Measurements from ENCODE around the gene UFD1.

The UFD1 gene

DNA sequence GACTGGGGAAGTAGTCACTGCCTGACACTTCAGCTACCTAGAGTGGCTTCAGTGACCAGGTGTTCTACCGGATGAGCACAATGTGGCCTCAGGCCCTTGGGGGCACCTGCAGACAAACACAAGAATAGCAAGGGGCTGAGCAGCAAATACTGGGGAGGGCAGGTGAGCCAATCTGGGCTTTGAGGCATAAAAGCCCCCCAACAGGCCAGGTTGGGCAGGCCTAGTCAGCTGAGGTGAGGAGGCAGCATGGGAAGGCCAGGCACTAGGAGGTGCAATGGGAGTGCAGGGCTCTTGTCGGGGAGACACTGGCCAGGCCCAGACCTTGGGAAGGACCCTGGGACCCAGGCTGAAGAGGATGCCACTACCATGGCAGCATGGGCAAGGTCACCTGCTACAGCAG lies 9.0 kb downstream of the UFD1 start:
- DNase-seq (ENCODE audit: low read depth): no peak

DNA sequence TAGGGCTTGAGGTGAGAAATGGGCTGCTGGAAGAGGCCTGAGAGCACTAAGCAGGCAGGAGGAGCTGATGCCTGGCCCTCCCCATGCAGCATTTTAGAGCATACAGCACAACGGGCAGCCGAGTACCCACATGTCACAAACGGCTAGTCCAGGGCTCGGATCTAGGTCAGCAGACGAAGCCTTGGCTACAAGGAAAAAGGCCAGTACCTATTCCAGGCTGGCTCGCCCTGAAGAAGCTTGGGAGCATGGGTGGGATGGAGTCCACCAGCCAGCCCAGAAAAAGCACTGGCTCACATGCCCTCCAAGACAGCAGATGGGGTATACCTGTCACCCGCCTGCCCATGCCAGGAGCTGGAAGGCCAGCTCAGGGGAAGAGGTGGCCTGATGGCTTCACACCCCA lies 9.6 kb downstream of the UFD1 start:
- DNase-seq (ENCODE audit: low read depth): no peak

DNA sequence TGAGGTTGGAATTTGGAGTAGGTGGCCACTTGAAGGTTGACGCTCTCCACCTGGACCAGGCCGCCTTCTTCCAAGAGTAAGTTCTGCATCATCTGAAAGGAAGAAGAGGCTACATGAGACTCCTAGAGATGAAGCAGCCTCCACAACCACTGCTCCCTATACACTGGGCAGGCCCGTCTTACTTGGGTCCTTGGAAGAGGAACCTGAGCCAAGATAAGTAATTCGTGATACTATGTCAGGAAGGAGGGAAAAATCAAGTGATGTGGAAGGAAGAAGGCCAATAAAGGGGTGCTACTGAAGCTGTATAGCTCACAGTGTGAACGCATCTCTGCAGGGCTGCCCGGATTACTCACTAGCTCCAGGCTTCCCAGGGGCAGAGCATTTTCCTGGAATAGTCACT lies 11.1 kb downstream of the UFD1 start:
- no peak for DNase-seq (ENCODE audit: low read depth)

DNA sequence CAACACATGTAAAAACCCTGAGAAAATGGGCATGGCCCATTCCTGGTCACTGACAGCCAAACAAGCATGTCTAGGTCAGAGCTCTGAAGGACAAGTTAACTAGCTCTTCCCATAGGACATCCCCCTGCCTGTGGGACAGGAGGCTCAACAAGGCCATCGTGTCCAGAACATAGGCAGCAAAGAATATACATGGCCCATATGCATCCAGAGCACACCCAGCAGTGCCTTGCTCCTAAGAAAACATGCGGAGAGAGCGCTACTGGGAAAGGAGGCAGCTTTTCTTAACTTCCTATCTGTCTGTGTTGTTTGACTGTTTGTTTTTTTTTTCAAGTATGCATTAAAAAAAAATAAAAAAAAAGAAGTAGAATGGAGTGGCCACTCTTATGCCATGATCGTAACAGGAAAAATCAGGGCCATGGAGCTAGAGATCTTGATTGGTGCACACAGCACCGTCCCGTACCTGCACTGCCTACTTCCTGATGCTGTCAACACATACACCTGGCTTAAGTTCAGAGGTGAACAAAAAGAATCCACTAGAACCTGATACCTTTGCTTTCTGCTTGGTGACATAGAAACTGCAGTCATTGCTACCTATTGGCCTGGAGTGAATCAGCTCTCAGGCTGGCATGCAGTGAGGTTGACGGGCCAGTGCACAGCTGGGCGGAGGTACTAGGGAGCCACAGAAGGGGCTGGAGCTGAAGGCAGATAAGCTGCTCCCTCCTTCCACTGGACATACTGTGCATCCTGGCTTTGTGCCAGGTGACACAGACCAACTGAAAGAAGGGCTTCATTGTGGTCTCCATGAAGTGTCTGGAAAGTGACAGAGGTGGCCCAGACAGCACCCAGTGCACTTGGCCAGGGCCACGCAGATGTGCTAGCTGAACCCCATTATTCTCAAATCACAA lies 11.9 kb downstream of the UFD1 start:
- no peak for DNase-seq (ENCODE audit: low read depth)

DNA sequence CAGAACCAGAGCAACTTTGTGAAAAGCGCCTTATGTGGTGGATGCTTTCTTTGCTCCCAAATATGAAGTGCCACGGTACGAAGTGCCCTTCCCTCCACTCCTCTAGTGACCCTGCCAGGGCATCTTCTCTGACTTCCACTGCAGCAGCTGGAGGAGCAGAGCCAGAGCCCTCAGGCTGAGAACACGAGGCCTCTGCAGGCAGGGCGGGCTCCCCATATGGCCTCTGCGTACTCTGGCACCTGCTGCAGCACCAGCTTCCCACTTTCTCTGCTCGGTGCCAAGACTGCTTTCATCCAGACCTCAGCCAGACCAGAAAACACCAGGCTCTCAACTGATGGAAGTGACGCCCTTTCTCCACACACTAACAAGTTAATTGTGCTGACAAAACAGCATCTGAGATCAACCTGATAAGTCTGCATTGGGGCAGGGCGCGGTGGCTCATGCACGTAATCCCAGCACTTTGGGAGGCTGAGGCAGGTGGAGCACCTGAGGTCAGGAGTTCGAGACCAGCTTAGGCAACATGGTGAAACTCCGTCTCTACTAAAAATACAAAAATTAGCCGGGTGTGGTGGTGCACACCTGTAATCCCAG lies 12.8 kb downstream of the UFD1 start:
- DNase-seq (ENCODE audit: low read depth): no peak

DNA sequence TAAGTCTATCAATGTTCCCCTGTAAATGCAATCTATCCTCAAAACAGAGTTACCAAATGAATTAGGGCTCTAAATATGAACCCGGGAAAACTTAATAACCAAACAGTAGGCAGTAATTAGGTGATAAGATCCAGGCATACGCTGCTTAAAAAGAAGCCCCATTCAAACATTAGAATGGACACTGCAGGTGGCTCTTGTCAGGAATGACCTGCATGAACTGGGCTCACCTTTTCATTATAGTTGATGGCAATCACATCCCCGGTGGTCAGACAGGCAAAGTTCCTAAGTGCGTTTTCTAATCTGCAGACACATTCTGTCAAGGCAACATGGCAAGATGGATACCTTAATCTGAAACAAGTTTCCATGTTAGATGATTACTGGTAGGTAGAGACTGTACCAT lies 14.0 kb downstream of the UFD1 start:
- DNase-seq (ENCODE audit: low read depth): no peak

DNA sequence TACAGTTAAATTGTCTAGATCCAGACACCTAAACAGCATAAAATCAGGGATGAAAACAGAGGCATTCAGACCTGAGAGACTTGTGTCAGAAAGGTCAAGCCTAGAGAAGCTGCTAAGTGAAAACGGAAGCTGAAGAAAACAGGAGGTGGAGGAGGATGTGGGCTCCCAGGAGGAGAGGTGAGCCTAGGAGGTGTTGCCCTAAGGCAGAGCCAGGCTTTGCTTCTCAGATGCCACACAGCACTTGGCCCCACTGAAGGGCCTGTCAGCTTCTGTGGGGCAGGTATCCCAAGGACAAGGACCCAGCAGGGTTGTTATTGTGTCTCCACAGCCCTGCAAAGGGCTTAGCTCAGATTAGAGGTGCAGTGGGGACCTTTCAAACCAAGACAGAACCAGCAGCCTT lies 14.4 kb downstream of the UFD1 start:
- DNase-seq (ENCODE audit: low read depth): no peak

DNA sequence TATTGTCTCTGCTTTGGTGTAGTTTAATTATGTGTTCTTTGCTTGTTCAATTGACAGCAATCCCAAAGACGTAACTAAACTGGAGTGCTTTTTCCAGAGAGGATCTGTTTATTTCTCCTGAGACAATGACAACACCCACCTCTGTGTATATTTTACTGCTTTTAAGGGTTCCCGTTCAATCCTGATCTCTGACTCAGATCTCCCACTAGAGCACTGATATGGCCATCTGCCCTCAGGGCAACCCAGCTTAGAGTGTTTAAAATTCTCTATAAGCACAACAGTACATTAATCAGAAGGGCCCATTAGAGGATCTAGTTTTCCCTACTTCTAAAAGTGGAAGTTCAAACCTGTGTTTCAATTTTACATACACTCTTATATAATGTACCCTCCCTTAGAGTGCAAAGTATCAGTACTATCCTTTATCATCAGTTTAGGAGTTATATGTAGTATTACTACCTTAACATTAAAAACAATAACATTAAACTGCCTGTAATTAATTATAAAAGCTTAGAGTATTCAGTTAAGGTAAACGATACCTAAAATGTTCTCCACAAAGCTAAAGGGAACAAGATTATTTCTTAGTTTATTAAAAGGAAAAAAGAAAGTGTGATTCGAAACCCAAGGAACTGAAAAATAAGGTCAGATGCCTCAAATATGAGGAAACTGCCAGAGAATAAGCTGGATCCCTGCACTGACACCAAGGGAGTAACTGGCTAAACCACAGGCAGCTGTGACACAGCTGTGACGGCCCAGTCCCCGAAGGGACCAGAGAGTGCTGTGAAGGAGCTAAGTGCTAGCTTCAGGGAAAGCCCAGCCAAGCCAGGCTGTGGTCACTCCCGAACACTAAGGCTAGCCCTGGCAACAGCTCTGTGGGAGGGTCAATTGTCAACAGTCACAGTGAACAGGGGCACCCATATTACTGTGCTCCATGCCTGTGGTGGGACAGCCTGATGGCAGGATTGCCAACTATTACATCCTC lies 15.2 kb downstream of the UFD1 start:
- DNase-seq (ENCODE audit: low read depth): no peak

DNA sequence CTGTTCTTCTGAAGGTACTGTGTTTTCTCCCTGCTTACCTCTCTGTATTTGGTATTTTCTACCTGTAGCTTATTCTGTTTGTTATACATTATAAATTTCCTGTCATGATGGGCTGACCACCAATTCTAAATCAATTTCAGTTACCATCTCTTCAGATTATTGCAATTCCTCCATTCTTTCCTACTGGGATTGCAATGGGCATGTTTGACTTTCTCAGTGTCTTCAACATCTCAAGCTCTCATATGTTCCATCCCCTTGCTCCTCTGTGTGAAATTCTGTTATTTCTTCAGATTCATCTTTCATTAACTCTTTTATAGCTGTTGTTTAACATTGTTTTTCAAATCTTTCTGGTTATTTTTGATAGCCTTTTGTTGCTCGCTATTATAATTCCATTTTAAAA lies 16.0 kb downstream of the UFD1 start:
- no peak for DNase-seq (ENCODE audit: low read depth)

DNA sequence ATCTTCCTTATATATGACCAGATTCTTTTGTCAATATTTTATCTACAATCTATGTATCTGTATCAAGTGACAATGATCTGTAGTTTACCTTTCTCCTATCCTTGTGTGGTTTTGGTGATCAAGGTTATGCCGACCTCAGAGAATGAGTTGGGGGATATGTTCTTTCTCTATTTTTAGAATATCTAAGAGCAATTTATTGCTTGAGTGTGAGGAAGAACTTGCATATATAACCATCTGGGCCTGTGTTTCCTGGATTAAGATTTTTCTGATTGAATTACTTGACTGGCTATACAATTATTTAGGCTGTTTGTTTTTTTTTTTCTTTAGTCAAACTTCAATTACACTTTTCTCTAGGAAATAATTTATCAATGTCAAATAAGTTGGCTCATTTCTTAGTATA lies 17.5 kb downstream of the UFD1 start:
- DNase-seq (ENCODE audit: low read depth): no peak

DNA sequence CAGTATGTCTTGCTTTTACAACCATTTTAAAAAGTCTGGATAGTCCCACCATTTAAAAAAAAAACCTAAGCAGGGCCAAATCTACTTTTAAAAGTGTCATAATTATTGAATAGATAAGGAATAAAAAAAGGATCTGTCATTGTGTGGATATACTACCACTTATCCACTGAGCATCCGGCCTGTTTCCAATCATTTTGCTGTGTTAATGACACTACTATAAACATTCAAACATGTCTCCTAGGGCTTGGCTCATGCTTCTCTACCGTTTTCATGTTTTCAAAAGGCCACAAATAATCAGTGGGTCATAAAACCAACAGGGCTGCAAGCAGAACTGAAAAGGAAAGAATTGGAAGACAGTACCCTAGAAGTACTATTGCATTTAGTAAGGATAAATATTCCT lies 19.0 kb downstream of the UFD1 start:
- no peak for DNase-seq (ENCODE audit: low read depth)

DNA sequence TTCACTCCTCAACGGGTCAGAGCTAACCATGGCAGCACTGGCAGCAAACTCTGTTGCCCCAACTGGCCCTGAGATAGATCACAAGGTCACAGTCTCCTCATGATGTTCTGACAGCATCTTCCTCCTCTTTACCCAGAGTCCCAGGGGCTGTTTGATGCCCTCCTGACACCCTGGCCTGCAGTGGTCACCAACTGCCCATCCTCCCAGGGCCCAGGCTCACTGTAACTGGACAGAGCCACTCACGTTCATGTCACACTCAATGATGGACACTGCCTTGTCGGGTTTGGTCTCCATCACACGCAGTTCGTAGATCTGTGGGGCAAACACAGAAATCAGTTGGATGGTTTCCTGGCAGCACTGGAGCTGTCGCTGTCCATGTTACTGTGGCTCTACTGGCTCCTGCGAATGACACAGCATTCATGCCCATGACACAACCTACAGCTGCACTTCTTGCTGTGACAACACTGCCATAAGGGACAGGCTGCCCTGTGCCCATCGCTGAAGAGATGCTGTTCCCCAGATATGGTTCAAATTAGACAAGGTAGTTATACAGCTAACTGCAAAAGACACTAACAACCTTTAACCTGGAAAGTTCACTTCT lies 21.1 kb downstream of the UFD1 start:
- no peak for DNase-seq (ENCODE audit: low read depth)

DNA sequence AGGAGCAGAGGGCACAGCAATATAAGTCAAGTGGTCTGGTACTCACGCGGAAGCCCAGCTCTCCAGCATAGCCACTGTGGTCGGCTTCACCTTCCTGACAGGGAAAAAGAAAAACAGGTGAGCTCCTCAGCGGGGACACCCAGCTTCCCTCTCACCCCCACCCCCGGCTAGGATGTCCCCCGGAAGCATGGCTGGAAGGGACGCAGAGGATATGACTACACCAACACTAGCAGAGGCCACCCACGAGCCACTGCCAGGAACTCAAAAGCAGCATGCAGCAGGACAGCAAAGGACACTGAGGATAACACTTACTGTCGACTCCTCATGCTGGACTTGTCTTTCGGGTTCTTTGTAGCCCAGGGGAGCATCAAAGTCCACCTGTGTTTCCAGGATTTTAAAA lies 22.5 kb downstream of the UFD1 start:
- DNase-seq (ENCODE audit: low read depth): no peak

DNA sequence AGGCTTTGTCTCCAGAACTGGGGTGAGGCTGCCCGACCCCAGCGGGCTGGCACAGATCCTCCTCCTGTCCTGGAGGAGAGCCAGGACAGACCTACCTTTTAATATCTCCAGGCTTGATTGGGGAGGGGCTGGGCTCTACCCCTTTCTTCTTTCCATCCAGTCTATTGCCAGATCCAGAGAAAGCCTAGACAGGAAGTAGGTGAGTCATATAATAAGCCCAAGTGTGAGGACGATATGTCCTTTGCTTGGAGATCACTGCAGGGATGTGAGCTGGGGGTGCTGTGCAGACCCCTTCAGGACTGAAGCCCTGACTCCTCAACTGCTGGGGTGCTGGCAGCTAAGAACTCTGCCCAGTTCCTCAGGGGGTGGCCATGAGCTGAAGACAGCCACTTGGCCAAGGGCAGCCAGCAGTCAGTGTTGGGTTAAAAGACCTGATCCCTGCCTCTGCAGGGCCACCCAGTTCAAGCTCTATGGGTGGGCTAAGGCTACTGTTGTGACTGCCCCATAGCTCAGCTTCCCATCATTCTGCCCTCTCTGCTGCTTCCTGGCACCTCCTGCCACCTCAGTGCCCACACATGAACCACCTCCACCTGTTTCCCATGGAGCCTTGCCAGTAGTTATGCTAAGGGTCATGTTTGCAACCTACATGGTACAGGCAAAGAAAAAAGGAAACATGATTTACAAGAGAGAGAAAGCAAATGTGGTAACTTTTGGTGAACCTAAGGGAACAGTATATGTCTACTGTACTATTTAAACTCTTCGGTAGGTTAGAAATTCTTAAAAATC lies 23.2 kb downstream of the UFD1 start:
- no peak for DNase-seq (ENCODE audit: low read depth)

DNA sequence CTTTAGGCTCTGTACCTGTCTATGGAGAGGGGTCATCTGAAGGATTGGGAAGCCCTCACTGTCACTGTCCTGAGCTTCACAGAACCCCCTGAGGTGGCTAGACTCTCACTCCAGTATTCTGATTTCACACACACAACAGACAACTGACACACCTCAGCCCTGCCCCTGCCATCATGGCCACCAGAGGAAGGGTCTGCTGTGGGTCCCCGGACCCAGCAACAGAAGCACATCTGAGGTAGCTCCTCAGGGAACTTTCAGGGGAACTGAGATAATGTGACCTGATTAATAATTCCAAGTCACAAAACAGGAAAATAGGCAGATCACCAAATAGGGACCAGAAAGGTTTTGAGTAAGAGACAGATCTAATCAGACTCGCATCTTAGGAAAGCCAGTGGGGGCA lies 24.0 kb downstream of the UFD1 start:
- DNase-seq (ENCODE audit: low read depth): no peak

DNA sequence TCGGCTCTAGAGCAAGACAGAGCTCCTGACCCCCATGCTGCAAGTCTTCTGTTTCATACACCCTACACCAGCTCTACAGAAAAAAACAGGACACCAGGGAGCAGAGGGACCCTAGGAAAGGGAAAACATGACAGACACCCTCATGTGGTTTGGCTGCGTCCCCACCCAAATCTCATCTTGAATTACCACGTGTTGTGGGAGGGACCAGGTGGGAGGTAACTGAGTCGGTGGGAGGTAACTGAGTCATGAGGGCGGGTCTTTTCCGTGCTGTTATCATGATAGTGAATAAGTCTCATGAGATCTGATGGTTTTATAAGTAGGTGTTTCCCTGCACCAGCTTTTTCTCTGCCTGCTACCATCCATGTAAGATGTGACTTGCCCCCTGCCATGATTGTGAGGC lies 24.8 kb downstream of the UFD1 start:
- no peak for DNase-seq (ENCODE audit: low read depth)

DNA sequence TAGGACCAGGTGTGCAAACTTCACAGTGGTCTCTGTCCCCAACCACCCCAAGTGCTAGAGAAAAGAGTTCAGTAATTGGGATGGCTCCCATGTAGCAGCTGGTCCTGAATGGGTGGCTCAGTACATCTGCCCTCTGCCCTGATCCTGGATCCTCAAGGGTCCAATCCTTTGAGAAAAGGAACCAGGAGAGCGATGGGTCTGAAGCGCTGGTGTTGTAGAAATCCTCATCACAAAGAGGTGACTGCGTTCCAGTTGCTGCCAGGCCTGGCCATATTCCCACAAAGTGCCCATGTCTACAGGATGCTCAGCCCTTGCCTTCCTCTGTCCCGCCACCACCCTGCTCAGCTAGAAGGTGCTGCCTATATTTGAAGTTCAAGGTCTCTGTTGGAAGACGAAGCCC lies 25.3 kb downstream of the UFD1 start:
- no peak for DNase-seq (ENCODE audit: low read depth)

DNA sequence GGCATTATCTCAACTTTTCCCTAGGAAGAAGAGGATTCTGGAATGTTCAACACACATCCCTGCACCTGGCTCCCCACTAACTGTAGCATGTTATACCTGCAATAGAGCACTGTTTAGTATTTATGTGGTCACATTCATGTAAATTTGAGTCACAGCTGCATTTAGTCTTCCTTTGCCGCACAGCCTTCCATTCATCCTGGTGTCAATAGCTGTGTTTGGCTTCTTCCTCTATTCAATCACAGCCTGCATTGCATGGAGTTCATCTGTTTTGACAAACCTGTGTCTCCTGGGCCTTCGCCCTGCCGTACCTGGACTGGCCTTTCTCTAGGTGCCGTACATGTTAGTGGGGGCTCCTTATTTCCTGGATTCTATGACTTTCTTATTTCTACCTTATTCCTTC lies 27.4 kb downstream of the UFD1 start:
- no peak for DNase-seq (ENCODE audit: low read depth)

DNA sequence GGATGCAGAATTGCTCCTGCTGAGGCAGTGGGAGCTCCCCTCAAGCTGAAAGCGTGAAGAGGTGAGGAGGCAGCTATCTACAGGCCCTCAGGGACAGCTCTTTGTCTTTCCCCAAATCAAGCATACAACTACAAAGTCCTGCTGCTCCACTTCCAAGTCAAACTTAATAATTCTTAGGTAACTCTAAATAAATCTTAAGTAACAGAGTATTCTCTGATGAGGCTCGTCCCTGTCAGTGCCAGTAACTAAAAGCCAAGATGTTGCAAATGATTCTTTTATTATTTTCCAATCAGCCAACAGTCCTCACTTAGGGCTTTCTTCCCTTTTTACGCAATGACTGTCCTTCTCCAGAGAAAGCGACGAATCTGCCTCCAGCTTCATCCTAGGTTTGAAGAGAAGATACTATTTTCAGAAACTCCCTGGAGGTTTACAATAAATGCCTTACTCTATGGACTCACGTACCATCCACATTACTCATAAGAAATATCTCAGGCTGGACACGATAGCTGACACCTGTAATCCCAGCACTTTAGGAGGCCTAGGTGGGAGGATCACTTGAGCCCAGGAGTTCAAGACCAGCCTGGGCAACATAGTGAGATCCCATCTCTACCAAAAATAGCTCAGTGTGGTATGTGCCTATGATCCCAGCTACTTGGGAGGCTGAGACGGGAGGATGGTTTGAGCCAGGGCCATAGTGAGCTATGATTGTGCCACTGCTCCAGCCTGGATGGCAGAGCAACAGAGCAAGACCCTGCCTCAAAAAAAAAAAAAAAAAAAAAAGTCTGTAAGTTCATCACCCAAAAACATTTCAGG lies 28.4 kb downstream of the UFD1 start:
- no peak for DNase-seq (ENCODE audit: low read depth)

DNA sequence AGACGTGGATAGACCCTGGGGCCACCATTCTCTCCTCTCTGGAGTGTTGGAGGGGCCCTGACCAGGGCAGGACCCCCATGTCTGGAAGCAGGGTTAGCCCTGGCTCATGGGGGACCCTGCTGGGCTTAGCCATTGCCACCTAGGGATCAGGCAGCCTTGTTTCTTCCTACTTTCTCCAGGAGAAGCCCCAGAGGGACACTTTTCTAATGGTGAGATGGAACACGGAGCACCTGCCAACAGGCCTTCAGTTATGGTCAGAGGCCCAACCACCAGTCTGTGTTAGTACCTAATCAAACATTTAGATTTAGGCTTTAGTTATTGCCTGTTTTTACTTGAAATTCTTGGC lies 29.6 kb downstream of the UFD1 start:
- no peak for DNase-seq (ENCODE audit: low read depth)

All from T-helper 22 cell (primary cell).